GM21526 (cell line): ENCODE results near the gene SMIM1.

Source experiments
- ATAC-seq: cut with Tn5 transposase; IDR thresholded peaks from one replicate; pipeline ENCODE4 v1.9.1; 2021; ENCODE audit warnings: moderate library complexity; ENCODE audit not compliant: unreplicated experiment, low FRiP score

Gene SMIM1

GRCh38 chr1:3775490-3776230 is 3.1 kb downstream of the SMIM1 start:
- ATAC-seq = no peak

DNA sequence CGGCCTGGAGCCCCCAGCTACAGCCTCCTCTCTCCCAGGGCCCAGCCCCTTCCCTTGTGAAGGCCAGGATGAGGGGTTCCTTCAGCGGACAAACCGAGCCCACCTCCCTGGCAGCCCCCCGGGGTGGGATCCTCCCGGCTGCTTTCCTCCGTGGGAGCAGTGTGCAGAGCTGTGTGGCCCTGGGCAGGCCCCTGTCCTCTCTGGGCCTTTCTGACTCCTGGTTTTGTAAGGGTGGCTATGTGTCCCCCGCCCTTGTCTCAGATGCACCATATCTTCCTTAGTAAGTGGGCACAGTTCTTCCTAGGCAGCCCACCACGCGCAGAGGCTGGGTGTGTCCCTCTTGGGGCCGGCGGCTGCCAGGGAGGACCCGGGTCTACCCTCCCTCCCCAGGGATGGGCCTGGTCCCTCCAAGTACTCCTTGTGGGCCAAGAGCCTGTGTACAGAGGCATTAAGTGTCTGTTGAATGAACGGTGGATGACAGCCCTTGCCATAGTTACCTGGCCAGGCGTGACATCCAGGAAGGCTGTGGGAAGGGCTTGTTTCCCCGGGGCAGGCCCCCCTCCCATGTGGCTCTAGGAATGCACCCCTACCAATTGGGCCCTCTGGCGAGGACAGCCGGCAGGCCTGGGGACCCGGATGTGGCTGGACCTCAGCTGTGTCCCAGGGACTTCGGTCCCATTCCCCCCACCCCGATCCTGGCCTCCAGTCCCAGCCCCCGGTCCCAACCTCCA is 3.8 kb downstream of the SMIM1 start:
- ATAC-seq = no peak

DNA sequence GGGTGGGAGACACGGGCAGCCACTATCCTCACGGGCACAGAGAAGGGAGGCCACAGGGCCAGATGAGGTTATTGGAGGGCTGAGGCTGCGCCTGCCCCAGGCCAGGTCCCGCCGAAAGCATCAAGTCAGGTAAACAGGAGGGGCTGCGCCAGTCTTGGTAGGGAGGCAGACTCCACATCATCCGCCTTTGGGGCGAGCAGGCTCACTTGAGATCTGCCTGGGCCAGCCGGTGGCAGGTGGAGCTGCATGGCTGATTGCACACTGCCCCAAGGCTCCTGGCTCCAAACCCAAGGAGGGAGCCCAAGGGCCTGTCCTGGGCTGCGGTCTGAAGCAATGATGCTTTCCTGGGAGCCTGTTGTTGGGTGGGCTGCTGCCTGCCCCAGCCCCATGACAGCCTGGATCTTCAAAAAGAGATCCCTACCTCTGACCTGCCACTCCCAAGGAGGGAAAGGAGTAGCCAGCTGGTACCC is 4.6 kb downstream of the SMIM1 start:
- no peak for ATAC-seq

DNA sequence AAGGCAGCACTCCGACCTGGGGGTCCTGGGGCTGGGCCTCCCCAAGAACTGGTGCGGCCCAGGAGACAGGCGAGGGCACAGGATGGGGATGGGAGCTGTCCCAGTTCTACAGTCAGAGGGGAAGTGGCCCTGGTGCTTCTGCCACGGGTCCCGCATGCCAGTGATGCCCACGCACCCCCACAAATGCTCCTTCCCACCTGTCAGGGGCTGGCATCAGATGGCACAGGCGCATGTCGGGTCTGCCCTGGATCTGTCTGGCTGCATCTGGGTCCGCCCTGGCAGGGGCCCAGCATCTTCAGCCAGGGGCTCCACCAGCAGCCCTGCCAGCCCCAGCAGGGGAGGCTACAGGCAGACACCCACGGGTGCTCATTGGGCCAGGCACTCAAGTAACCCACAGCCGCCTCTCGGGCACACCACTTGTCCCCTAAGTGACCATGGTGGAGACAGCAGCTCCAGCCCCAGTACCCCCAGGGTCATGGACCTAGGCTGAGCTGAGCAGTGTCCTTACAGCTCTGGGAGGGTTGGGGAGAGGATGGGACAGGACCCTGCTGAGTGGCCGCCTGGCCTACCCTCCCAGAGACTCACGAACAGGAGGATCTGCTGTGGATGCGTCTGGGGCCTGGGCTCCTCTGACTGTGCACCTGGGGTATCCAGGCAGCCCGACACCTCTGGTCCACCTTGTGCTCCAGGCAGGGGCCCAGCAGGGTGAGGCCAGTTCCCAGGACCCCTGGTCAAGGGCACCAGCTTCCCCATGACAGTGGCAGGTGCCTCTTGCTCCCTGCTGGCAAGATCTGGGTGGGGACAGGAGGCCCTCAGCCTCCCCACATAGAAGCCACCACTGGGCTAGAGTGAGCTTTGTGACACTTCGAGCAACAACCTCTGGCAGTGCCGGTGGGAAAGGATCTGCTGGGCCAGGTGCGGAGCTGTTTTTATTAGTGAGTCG is 5.4 kb downstream of the SMIM1 start:
- no peak for ATAC-seq

GRCh38 chr1:3778590-3779264 is 6.2 kb downstream of the SMIM1 start:
- ATAC-seq = no peak

GRCh38 chr1:3779265-3779911 is 6.8 kb downstream of the SMIM1 start:
- ATAC-seq = no peak

GRCh38 chr1:3779912-3780416 is 7.4 kb downstream of the SMIM1 start:
- no peak for ATAC-seq

DNA sequence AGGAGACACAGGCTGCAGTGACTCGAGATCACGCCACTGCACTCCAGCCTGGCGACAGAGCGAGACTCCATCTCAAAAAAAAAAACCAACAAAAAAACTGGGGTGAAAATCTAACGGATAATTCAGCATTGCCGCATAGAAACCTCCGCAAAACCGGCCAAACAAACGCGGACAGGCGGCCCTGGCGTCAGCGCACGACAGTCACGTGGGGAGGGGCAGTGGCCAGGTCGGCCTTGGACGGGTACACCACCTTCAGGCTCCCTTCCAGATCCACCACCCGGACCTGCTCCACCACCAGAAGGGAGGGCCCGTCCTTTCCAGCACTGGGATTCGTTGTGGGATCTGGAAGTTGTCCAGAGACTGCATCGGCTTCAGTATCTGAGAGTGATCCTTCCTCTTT is 8.4 kb downstream of the SMIM1 start:
- ATAC-seq = no peak

- ATAC-seq = no peak
These were observed 11.3 kb downstream of the SMIM1 start for GRCh38 chr1:3783651-3784474.

GRCh38 chr1:3785045-3785444 is 12.5 kb downstream of the SMIM1 start:
- ATAC-seq = no peak

DNA sequence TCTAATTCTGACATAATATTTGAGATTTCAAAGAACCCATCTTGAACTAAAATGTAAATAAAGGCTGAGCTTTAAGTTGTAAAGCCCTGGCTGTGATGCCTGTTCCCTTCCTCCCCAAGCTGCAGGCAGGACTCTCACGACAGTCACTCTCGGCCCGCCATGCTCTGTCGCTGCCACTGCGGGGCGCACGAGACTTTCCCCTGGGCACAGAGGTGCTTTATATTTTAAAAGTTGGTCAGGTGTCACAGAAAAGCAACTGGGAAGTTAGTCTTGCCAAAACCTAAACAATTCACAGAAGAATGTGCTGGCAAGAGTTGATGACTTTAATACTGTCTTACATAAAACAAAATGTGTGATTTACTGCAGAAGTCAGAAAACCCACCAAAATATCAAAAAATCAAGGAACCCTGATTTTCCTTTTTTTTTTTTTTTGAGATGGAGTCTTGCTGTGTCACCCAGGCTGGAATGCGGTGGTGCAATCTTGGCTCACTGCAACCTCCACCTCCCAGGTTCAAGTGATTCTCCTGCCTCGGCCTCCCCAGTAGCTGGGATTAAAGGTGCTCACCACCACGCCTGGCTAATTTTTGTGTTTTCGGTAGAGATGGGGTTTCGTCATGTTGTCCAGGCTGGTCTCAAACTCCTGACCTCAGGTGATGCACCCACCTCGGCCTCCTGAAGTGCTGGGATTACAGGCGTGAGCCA is 13.1 kb downstream of the SMIM1 start:
- no peak for ATAC-seq

- no peak for ATAC-seq
These were observed 14.2 kb downstream of the SMIM1 start for GRCh38 chr1:3786468-3787348.

- no peak for ATAC-seq
These were observed 14.8 kb downstream of the SMIM1 start for GRCh38 chr1:3787349-3787715.

DNA sequence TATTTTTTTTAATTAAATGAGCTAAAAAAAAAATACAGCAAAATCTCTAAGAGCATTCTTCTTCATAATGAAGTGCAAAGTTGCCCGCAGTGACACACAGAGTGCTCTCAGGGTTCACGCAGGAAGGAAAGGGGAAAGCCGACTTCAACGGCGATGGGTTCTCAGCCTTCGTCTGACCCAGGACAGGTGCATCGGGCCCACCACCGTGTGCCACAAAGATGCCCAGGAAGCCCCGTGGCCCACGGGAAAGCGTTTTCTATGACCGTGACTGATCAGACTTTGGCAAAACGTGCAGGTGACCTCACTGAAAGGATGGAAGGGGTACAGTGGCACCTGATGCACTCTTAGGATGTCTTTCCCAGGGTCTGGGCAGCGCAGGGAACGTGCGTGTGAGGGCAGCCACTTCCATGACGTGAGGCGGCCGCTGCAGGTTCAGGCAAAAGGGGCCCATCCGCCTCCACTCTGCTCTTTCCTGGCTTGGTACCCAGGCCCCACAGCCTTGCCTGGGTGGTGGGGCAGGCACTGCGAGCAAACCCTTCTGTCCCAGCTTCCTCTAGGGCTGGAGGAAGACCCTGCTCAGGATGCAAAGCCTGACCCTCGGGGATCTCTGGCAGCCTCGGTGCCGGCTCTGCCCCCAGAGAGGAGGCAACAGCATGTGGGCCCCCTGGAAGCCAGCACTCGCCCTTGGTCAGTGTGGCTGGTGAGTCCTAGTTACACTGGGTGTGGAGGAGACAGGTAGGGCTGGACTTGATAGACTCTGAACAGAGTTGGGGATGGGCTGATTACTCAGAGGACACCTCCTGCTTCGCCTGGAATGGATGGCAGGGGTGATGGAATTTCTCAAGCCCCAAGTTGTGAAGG is 15.4 kb downstream of the SMIM1 start:
- ATAC-seq = no peak

- ATAC-seq = no peak
These were observed 16.3 kb downstream of the SMIM1 start for GRCh38 chr1:3788756-3789420.
